Transverse colon (tissue), 4 donors: ENCODE measurements around the gene SLCO4A1. TPM values are rescaled to one million over a fixed set of nuclear protein-coding genes. Genes with fewer than 3 reads are reported as not detected.

Experiments used
- DNase-seq: peaks from one replicate; pipeline ENCODE4 v3.0.0-alpha.2; 2019
- H3K27ac ChIP-seq, 4 donors: fragments of 200-600 bp; sonication (generic); 2 replicates each; pipeline ENCODE4 v1.5.1; 2016 to 2018; ENCODE audit warnings: inconsistent platforms in 4 of 4
- H3K27me3 ChIP-seq: fragments of 200-600 bp; sonication (generic); 2 replicates; pipeline ENCODE4 v1.5.1; 2017; ENCODE audit warnings: inconsistent platforms
- H3K36me3 ChIP-seq, 4 donors: fragments of 200-600 bp; sonication (generic); 2 replicates each; pipeline ENCODE4 v1.5.1; 2017 to 2019; ENCODE audit warnings: inconsistent platforms in 4 of 4
- H3K4me1 ChIP-seq, 4 donors: fragments of 200-600 bp; sonication (generic); 2 replicates each; pipeline ENCODE4 v1.5.1; 2017 to 2020; ENCODE audit warnings: inconsistent platforms in 4 of 4
- H3K4me3 ChIP-seq, 4 donors: fragments of 200-600 bp; sonication (generic); 1 replicate in 1 of 4; 2 replicates in 3 of 4; pipeline versions ENCODE4 v1.5.1 to v1.6.1; 2017 to 2019; ENCODE audit warnings: inconsistent platforms in 4 of 4
- H3K9me3 ChIP-seq, 2 donors: fragments of 200-600 bp; sonication (generic); 2 replicates each; pipeline ENCODE4 v1.5.1; 2017 to 2019; ENCODE audit warnings: inconsistent platforms in 2 of 2
- CTCF ChIP-seq, 5 experiments: fragments of 200-600 bp in 3 of 5; fragments of 450-650 bp in 2 of 5; sonication (generic) in 3 of 5; IDR thresholded peaks; 1 replicate in 2 of 5; 2 replicates in 3 of 5; pipeline ENCODE4 v1.5.1; 2016 to 2017; ENCODE audit warnings: antibody characterized with exemption in 5 of 5, inconsistent platforms in 3 of 5, mild to moderate bottlenecking in 2 of 5, moderate library complexity in 1 of 5
- EP300 ChIP-seq: sonication (generic); formaldehyde crosslinking; IDR thresholded peaks from one replicate; pipeline ENCODE4 v1.6.1; 2017; ENCODE audit warnings: antibody characterized with exemption, low read depth
- POLR2A ChIP-seq: fragments of 450-650 bp; IDR thresholded peaks from one replicate; pipeline ENCODE4 v1.6.1; 2016; ENCODE audit warnings: antibody characterized with exemption, mild to moderate bottlenecking, moderate library complexity
- POLR2AphosphoS5 ChIP-seq, 3 donors: sonication (generic); formaldehyde crosslinking; IDR thresholded peaks; one replicate each; pipeline ENCODE4 v1.6.1; 2016; ENCODE audit warnings: antibody characterized with exemption in 3 of 3
- WGBS, 2 donors: methylation state at CpG; one replicate each; pipeline ENCODE4 v1.1.5; 2018; ENCODE audit warnings: low coverage in 1 of 2; 5-methylcytosine and 5-hydroxymethylcytosine counted together
- in situ Hi-C, 4 donors: fragments of 200-750 bp; cut with MboI; loops; one replicate each; pipeline versions ENCODE4 v1.15.0 to v1.15.1; 2017; ENCODE audit warnings: low sequenced_read_pairs in 3 of 4, low pct_ligation_motif_present in 1 of 4, low pct_unique_long_range_greater_than_20kb in 1 of 4
- intact Hi-C: fragments of 100-400 bp; cut with DNase I; formaldehyde crosslinking; loops from one replicate; pipeline ENCODE4 v1.15.1; 2023; ENCODE audit warnings: low total_unique reads
- total RNA-seq, 4 donors: library from RNA; depleted of rRNA; stranded (reverse); fragments of >200 nt; gene quantifications; one replicate each; pipeline ENCODE4 v1.1.0, GENCODE V29; 2016

Gene SLCO4A1
- total RNA-seq, 4 donors from 2014 or later = 13.7 to 375 (median 60.0) TPM

- Histone ChIP-seq H3K27me3 (peaks cover 55% of the 10 kb centered on the region), H3K9me3 (no peaks in the 10 kb centered on the region), H3K4me1 (peaks cover 0 to 14% (median 3%) of the 10 kb centered on the region in 4 donors), H3K27ac (no peak overlapping the region), H3K4me3 (no peak overlapping the region), H3K36me3 (no peaks in the 10 kb centered on the region)
- in situ Hi-C loops = no loop called here
- intact Hi-C loops = loop anchor here (5.0 kb wide), 1 partner anchor 1132 kb away; no protein-coding TSS in a partner anchor
- TF ChIP-seq POLR2A = no peak
- no peak for TF ChIP-seq EP300
- no peak for TF ChIP-seq POLR2AphosphoS5 (IDR thresholded peaks at IDR 0.05)
- TF ChIP-seq CTCF (IDR thresholded peaks at IDR 0.05) = no peak
- WGBS, 2 donors = 18 to 45% methylated on average over 4 of the region's 4 CpGs
- DNase-seq = no peak
These were observed 47.2 kb upstream of the SLCO4A1 start for GRCh38 chr20:62595069-62595468.

GRCh38 chr20:62595491-62595890, 46.8 kb upstream of the SLCO4A1 start:
- WGBS, 2 donors = 36% methylated on average over 14 of the region's 15 CpGs; no CpG with 5 or more reads in 1 of the 2 donors
- TF ChIP-seq CTCF (IDR thresholded peaks at IDR 0.05) (no peak), POLR2AphosphoS5 (IDR thresholded peaks at IDR 0.05) (no peak), POLR2A (no peak), EP300 (no peak)
- in situ Hi-C loops (no loop called here), intact Hi-C loops (loop anchor here (5.0 kb wide), 1 partner anchor 1132 kb away; no protein-coding TSS in a partner anchor)
- no peaks in the 10 kb centered on the region for H3K9me3 ChIP-seq
- H3K4me3 ChIP-seq = no peak overlapping the region
- H3K27ac ChIP-seq = no peak overlapping the region
- peaks cover 0 to 14% (median 3%) of the 10 kb centered on the region in 4 donors for H3K4me1 ChIP-seq
- H3K27me3 ChIP-seq = peaks cover 55% of the 10 kb centered on the region
- DNase-seq = peak; percentile 61
- no peaks in the 10 kb centered on the region for H3K36me3 ChIP-seq

- intact Hi-C loops = loop anchor here (5.0 kb wide), 1 partner anchor 1131 kb away; no protein-coding TSS in a partner anchor
- peaks cover 0 to 14% (median 3%) of the 10 kb centered on the region in 4 donors for H3K4me1 ChIP-seq
- no peak overlapping the region for H3K4me3 ChIP-seq
- DNase-seq = no peak
- TF ChIP-seq EP300 (no peak), POLR2AphosphoS5 (IDR thresholded peaks at IDR 0.05) (no peak), POLR2A (no peak), CTCF (IDR thresholded peaks at IDR 0.05) (no peak)
- H3K9me3 ChIP-seq = no peaks in the 10 kb centered on the region
- H3K36me3 ChIP-seq = no peaks in the 10 kb centered on the region
- in situ Hi-C loops = no loop called here
- H3K27me3 ChIP-seq = peaks cover 57% of the 10 kb centered on the region
- H3K27ac ChIP-seq = no peak overlapping the region
- WGBS, 2 donors = 32 to 44% methylated on average over 5 to 17 of the region's 18 CpGs
These were observed 45.8 kb upstream of the SLCO4A1 start for GRCh38 chr20:62596486-62596885.

GRCh38 chr20:62596921-62597320, 45.4 kb upstream of the SLCO4A1 start:
- Histone ChIP-seq H3K4me1 (peaks cover 0 to 14% (median 3%) of the 10 kb centered on the region in 4 donors), H3K9me3 (no peaks in the 10 kb centered on the region), H3K27ac (no peak overlapping the region), H3K4me3 (no peak overlapping the region), H3K27me3 (peaks cover 60% of the 10 kb centered on the region), H3K36me3 (no peaks in the 10 kb centered on the region)
- in situ Hi-C loops (no loop called here), intact Hi-C loops (loop anchor here (5.0 kb wide), 1 partner anchor 1130 kb away; no protein-coding TSS in a partner anchor)
- 75% methylated on average over 10 of the region's 10 CpGs; no CpG with 5 or more reads in 1 of the 2 donors for WGBS, 2 donors
- TF ChIP-seq EP300 (no peak), POLR2A (no peak), POLR2AphosphoS5 (IDR thresholded peaks at IDR 0.05) (no peak), CTCF (IDR thresholded peaks at IDR 0.05) (no peak)
- no peak for DNase-seq
